Loucy (cell line): ENCODE data around the gene GATA5.

Experiments
- H2AFZ ChIP-seq: fragments of 200-600 bp; sonication (generic); 2 replicates; pipeline ENCODE4 v1.6.0; 2016; ENCODE audit warnings: antibody characterized with exemption, mild to moderate bottlenecking, low read length, moderate library complexity
- H3F3A ChIP-seq: fragments of 200-600 bp; 2 replicates; pipeline ENCODE4 v1.6.0; 2016; ENCODE audit warnings: antibody characterized with exemption, low read depth, mild to moderate bottlenecking
- H3K27me3 ChIP-seq: fragments of 200-600 bp; sonication (generic); 2 replicates; pipeline ENCODE4 v1.6.1; 2014; ENCODE audit warnings: low read length, mild to moderate bottlenecking; ENCODE audit not compliant: insufficient read depth, poor library complexity, severe bottlenecking
- H3K36me3 ChIP-seq: fragments of 200-600 bp; sonication (generic); 2 replicates; pipeline ENCODE4 v1.6.1; 2016; ENCODE audit warnings: low read length; ENCODE audit not compliant: insufficient read depth
- H3K4me1 ChIP-seq: fragments of 200-600 bp; sonication (generic); 2 replicates; pipeline ENCODE4 v1.5.1; 2014; ENCODE audit warnings: low read length, mild to moderate bottlenecking; ENCODE audit not compliant: insufficient read depth, poor library complexity, severe bottlenecking
- H3K4me2 ChIP-seq: fragments of 200-600 bp; sonication (generic); 2 replicates; pipeline ENCODE4 v1.6.0; 2014; ENCODE audit warnings: antibody characterized with exemption, low read length, low read depth, mild to moderate bottlenecking; ENCODE audit not compliant: poor library complexity, severe bottlenecking
- H3K4me3 ChIP-seq: fragments of 200-600 bp; sonication (generic); 2 replicates; pipeline ENCODE4 v1.5.1; 2014; ENCODE audit warnings: low read length, mild to moderate bottlenecking, mixed read lengths; ENCODE audit not compliant: poor library complexity, severe bottlenecking
- H3K79me2 ChIP-seq: fragments of 200-600 bp; sonication (generic); 2 replicates; pipeline ENCODE4 v1.6.1; 2014; ENCODE audit warnings: low read length; ENCODE audit not compliant: insufficient read depth
- H3K9ac ChIP-seq: fragments of 200-600 bp; sonication (generic); 2 replicates; pipeline ENCODE4 v1.6.0; 2014; ENCODE audit warnings: mild to moderate bottlenecking, low read depth, low read length, moderate library complexity; ENCODE audit not compliant: poor library complexity, severe bottlenecking
- H3K9me2 ChIP-seq: fragments of 200-600 bp; sonication (generic); replicated peaks from 2 replicates; pipeline ENCODE4 v1.6.1; 2016; ENCODE audit warnings: low read depth, low read length, mixed read lengths
- H3K9me3 ChIP-seq: fragments of 200-600 bp; sonication (generic); 2 replicates; pipeline ENCODE4 v1.6.1; 2014; ENCODE audit warnings: mild to moderate bottlenecking, antibody characterized with exemption, low read length, low read depth; ENCODE audit not compliant: insufficient read depth
- H4K20me1 ChIP-seq: fragments of 200-600 bp; sonication (generic); 2 replicates; pipeline ENCODE4 v1.6.0; 2014; ENCODE audit warnings: antibody characterized with exemption, low read length, mild to moderate bottlenecking; ENCODE audit not compliant: insufficient read depth, poor library complexity, severe bottlenecking
- CTCF ChIP-seq: fragments of 200-600 bp; sonication (generic); conservative IDR thresholded peaks from 2 replicates; pipeline ENCODE4 v1.5.1; 2014; ENCODE audit warnings: mild to moderate bottlenecking, antibody characterized with exemption, low read length
- EZH2phosphoT487 ChIP-seq: fragments of 200-600 bp; IDR thresholded peaks from 2 replicates; pipeline ENCODE4 v1.6.1; 2018; ENCODE audit warnings: antibody characterized with exemption, mild to moderate bottlenecking, moderate library complexity, borderline replicate concordance

The GATA5 gene

GRCh38 chr20:62457831-62458230 lies 18.0 kb downstream of the GATA5 start:
- H3K79me2 ChIP-seq = no peaks in the 10 kb centered on the region
- no peak overlapping the region for H3K4me3 ChIP-seq
- no peaks in the 10 kb centered on the region for H3F3A ChIP-seq
- no peaks in the 10 kb centered on the region for H3K9me2 ChIP-seq
- H4K20me1 ChIP-seq = no peaks in the 10 kb centered on the region
- H3K9me3 ChIP-seq = no peaks in the 10 kb centered on the region
- H3K36me3 ChIP-seq = no peaks in the 10 kb centered on the region
- H3K4me1 ChIP-seq = no peaks in the 10 kb centered on the region
- H3K9ac ChIP-seq = no peak overlapping the region
- no peaks in the 10 kb centered on the region for H3K27me3 ChIP-seq
- no peak overlapping the region for H3K4me2 ChIP-seq
- TF ChIP-seq EZH2phosphoT487 (no peak), CTCF (no peak)
- no peak overlapping the region for H2AFZ ChIP-seq

- no peaks in the 10 kb centered on the region for H3K9me2 ChIP-seq
- H3K4me1 ChIP-seq = no peaks in the 10 kb centered on the region
- H3K9me3 ChIP-seq = no peaks in the 10 kb centered on the region
- H4K20me1 ChIP-seq = no peaks in the 10 kb centered on the region
- H3K79me2 ChIP-seq = no peaks in the 10 kb centered on the region
- H3K27me3 ChIP-seq = no peaks in the 10 kb centered on the region
- H3F3A ChIP-seq = no peaks in the 10 kb centered on the region
- H3K9ac ChIP-seq = no peak overlapping the region
- H3K4me2 ChIP-seq = no peak overlapping the region
- TF ChIP-seq CTCF (no peak), EZH2phosphoT487 (no peak)
- no peak overlapping the region for H3K4me3 ChIP-seq
- H3K36me3 ChIP-seq = no peaks in the 10 kb centered on the region
- no peak overlapping the region for H2AFZ ChIP-seq
Measured at GRCh38 chr20:62457098-62457497, 18.7 kb downstream of the GATA5 start.

- no peak overlapping the region for H3K4me3 ChIP-seq
- H4K20me1 ChIP-seq = no peaks in the 10 kb centered on the region
- no peaks in the 10 kb centered on the region for H3K9me2 ChIP-seq
- no peak overlapping the region for H2AFZ ChIP-seq
- H3K9me3 ChIP-seq = no peaks in the 10 kb centered on the region
- no peak overlapping the region for H3K9ac ChIP-seq
- H3K4me2 ChIP-seq = no peak overlapping the region
- TF ChIP-seq EZH2phosphoT487 (no peak), CTCF (no peak)
- H3F3A ChIP-seq = no peaks in the 10 kb centered on the region
- no peaks in the 10 kb centered on the region for H3K4me1 ChIP-seq
- no peaks in the 10 kb centered on the region for H3K27me3 ChIP-seq
- no peaks in the 10 kb centered on the region for H3K79me2 ChIP-seq
- H3K36me3 ChIP-seq = no peaks in the 10 kb centered on the region
Measured at GRCh38 chr20:62455929-62456328, 19.9 kb downstream of the GATA5 start.
